IMR-90 (cell line): ENCODE data around the gene PELI1. TPM values are rescaled to one million over a fixed set of nuclear protein-coding genes. Genes with fewer than 3 reads are reported as not detected.

ENCODE experiments used
- ATAC-seq: fragments of 200-7000 bp; cut with Tn5 transposase; 2 replicates; pipeline ENCODE4 v1.9.1; 2020; ENCODE audit warnings: low read depth, mild to moderate bottlenecking, moderate library complexity
- BruUV-seq: library from RNA; stranded (reverse); fragments of 400-500 nt; replicated peaks from 2 replicates; lab custom pipeline; 2021; lab: Mats Ljungman, UMichigan
- CTCF ChIA-PET: fragments of 300-600 bp; formaldehyde crosslinking; extraction: SDS; loops from one replicate; lab custom pipeline; 2021; ENCODE audit warnings: antibody characterized with exemption; lab: Yijun Ruan, JAX
- POLR2A ChIA-PET: fragments of 300-600 bp; sonication (Branson Sonifier 250); formaldehyde crosslinking; loops from one replicate; lab custom pipeline; 2022; ENCODE audit warnings: antibody characterized with exemption; ENCODE audit not compliant: unreplicated experiment; lab: Charles Lee
- DNase-seq: peaks from one replicate; pipeline ENCODE4 v3.0.0; 2013
- H2AFZ ChIP-seq: replicated peaks from 2 replicates; pipeline ENCODE3; 2013; ENCODE audit warnings: low read length, mild to moderate bottlenecking; ENCODE audit not compliant: poor library complexity
- H2AK5ac ChIP-seq: 2 replicates; pipeline ENCODE4 v1.6.1; 2013; ENCODE audit warnings: low read depth, low read length, inconsistent platforms
- H2AK9ac ChIP-seq: replicated peaks from 2 replicates; pipeline ENCODE3; 2013; ENCODE audit warnings: mild to moderate bottlenecking, low read depth, low read length, moderate library complexity; ENCODE audit not compliant: poor library complexity
- H2BK120ac ChIP-seq: 2 replicates; pipeline ENCODE4 v1.6.1; 2013; ENCODE audit warnings: low read depth, low read length, inconsistent platforms
- H2BK15ac ChIP-seq: 3 replicates; pipeline ENCODE4 v1.6.1; 2013; ENCODE audit warnings: low read depth, low read length, inconsistent platforms
- H2BK20ac ChIP-seq: 2 replicates; pipeline ENCODE4 v1.6.1; 2013; ENCODE audit warnings: low read depth, mild to moderate bottlenecking, inconsistent platforms, low read length, moderate library complexity
- H2BK5ac ChIP-seq: 2 replicates; pipeline ENCODE4 v1.6.1; 2013; ENCODE audit warnings: mild to moderate bottlenecking, low read depth, low read length, inconsistent platforms; ENCODE audit not compliant: poor library complexity, severe bottlenecking
- H3K14ac ChIP-seq: replicated peaks from 2 replicates; pipeline ENCODE4 v1.6.1; 2013; ENCODE audit warnings: low read depth, low read length, inconsistent platforms
- H3K18ac ChIP-seq: 2 replicates; pipeline ENCODE4 v1.6.1; 2013; ENCODE audit warnings: low read depth, low read length, control low read depth
- H3K23ac ChIP-seq: 2 replicates; pipeline ENCODE4 v1.6.1; 2013; ENCODE audit warnings: low read depth, low read length, inconsistent platforms
- H3K27ac ChIP-seq: 2 replicates; pipeline ENCODE4 v1.5.1; 2013; ENCODE audit warnings: mild to moderate bottlenecking, control low read depth, low read length; ENCODE audit not compliant: insufficient read depth
- H3K27me3 ChIP-seq: 2 replicates; pipeline ENCODE4 v1.6.1; 2013; ENCODE audit warnings: low read length; ENCODE audit not compliant: control insufficient read depth, insufficient read depth
- H3K36me3 ChIP-seq: 2 replicates; pipeline ENCODE4 v1.6.1; 2013; ENCODE audit warnings: low read length, mixed read lengths; ENCODE audit not compliant: control insufficient read depth, insufficient read depth
- H3K4ac ChIP-seq: 2 replicates; pipeline ENCODE4 v1.6.1; 2013; ENCODE audit warnings: low read depth, low read length, inconsistent platforms
- H3K4me1 ChIP-seq: 2 replicates; pipeline ENCODE4 v1.6.1; 2013; ENCODE audit warnings: low read length, mixed read lengths; ENCODE audit not compliant: control insufficient read depth, insufficient read depth
- H3K4me2 ChIP-seq: 2 replicates; pipeline ENCODE4 v1.6.1; 2013; ENCODE audit warnings: low read depth, mild to moderate bottlenecking, control low read depth, low read length, moderate library complexity
- H3K4me3 ChIP-seq: 2 replicates; pipeline ENCODE4 v1.5.1; 2013; ENCODE audit warnings: low read depth, mild to moderate bottlenecking, control low read depth, low read length, moderate library complexity; ENCODE audit not compliant: insufficient read depth
- H3K56ac ChIP-seq: 2 replicates; pipeline ENCODE4 v1.6.1; 2013; ENCODE audit warnings: low read length, inconsistent platforms; ENCODE audit not compliant: insufficient read depth; ENCODE audit errors: extremely low read depth
- H3K79me1 ChIP-seq, 2 experiments: 2 replicates each; pipeline ENCODE4 v1.6.1; 2013; ENCODE audit warnings: low read length in 2 of 2, inconsistent platforms in 1 of 2, low read depth in 1 of 2
- H3K9ac ChIP-seq: 2 replicates; pipeline ENCODE4 v1.6.1; 2013; ENCODE audit warnings: low read depth, low read length, control low read depth
- H3K9me1 ChIP-seq: 2 replicates; pipeline ENCODE4 v1.6.1; 2013; ENCODE audit warnings: low read length, inconsistent platforms; ENCODE audit not compliant: insufficient read depth
- H3K9me3 ChIP-seq: 2 replicates; pipeline ENCODE4 v1.6.1; 2013; ENCODE audit warnings: low read length; ENCODE audit not compliant: control insufficient read depth, insufficient read depth
- H4K20me1 ChIP-seq: 2 replicates; pipeline ENCODE4 v1.6.1; 2013; ENCODE audit warnings: low read length, inconsistent platforms; ENCODE audit not compliant: insufficient read depth
- H4K5ac ChIP-seq: 2 replicates; pipeline ENCODE4 v1.6.1; 2013; ENCODE audit warnings: mild to moderate bottlenecking, low read depth, low read length, control low read depth
- H4K8ac ChIP-seq, 2 experiments: 2 replicates each; pipeline ENCODE4 v1.6.1; 2013; ENCODE audit warnings: low read depth in 2 of 2, low read length in 2 of 2, control low read depth in 1 of 2, inconsistent platforms in 1 of 2
- H4K91ac ChIP-seq: 2 replicates; pipeline ENCODE4 v1.6.1; 2013; ENCODE audit warnings: low read depth, low read length, inconsistent platforms; ENCODE audit not compliant: insufficient read depth
- BHLHE40 ChIP-seq: fragments of 150-350 bp; IDR thresholded peaks from 2 replicates; pipeline ENCODE4 v1.6.1; 2016; ENCODE audit warnings: mild to moderate bottlenecking, low read depth, low read length
- CEBPB ChIP-seq: IDR thresholded peaks from 2 replicates; pipeline ENCODE4 v1.6.1; 2012; ENCODE audit warnings: low read depth, low read length, improper control_type of control experiment
- CHD1 ChIP-seq: IDR thresholded peaks from 2 replicates; pipeline ENCODE4 v1.6.1; 2012; ENCODE audit warnings: low read depth, low read length, improper control_type of control experiment
- CTCF ChIP-seq: conservative IDR thresholded peaks from 2 replicates; pipeline ENCODE4 v1.5.1; 2012; ENCODE audit warnings: mild to moderate bottlenecking, low read depth, low read length, improper control_type of control experiment
- ELK1 ChIP-seq: fragments of 150-350 bp; IDR thresholded peaks from 2 replicates; pipeline ENCODE4 v1.6.1; 2016; ENCODE audit warnings: low read depth, mild to moderate bottlenecking, low read length, moderate library complexity, borderline replicate concordance
- FOS ChIP-seq: fragments of 150-350 bp; IDR thresholded peaks from 2 replicates; pipeline ENCODE4 v1.6.1; 2016; ENCODE audit warnings: low read depth, low read length
- MAFK ChIP-seq: IDR thresholded peaks from 2 replicates; pipeline ENCODE4 v1.6.1; 2012; ENCODE audit warnings: low read depth, low read length, improper control_type of control experiment
- MAZ ChIP-seq: IDR thresholded peaks from 2 replicates; pipeline ENCODE4 v1.6.1; 2012; ENCODE audit warnings: low read depth, mild to moderate bottlenecking, low read length, improper control_type of control experiment, moderate library complexity, borderline replicate concordance
- MXI1 ChIP-seq: IDR thresholded peaks from 2 replicates; pipeline ENCODE4 v1.6.1; 2012; ENCODE audit warnings: low read depth, mild to moderate bottlenecking, low read length, moderate library complexity, borderline replicate concordance
- POLR2A ChIP-seq: IDR thresholded peaks from 2 replicates; pipeline ENCODE4 v1.6.1; 2012; ENCODE audit warnings: mild to moderate bottlenecking, low read depth, low read length
- RAD21 ChIP-seq: IDR thresholded peaks from 2 replicates; pipeline ENCODE4 v1.6.1; 2012; ENCODE audit warnings: low read length, improper control_type of control experiment
- RCOR1 ChIP-seq: IDR thresholded peaks from 2 replicates; pipeline ENCODE4 v1.6.1; 2012; ENCODE audit warnings: mild to moderate bottlenecking, low read length, improper control_type of control experiment; ENCODE audit not compliant: insufficient replicate concordance
- RFX5 ChIP-seq: IDR thresholded peaks from 2 replicates; pipeline ENCODE4 v1.8.0; 2012; ENCODE audit warnings: low read depth, mild to moderate bottlenecking, low read length, moderate library complexity
- SMC3 ChIP-seq: fragments of 150-350 bp; IDR thresholded peaks from 2 replicates; pipeline ENCODE4 v1.6.1; 2016; ENCODE audit warnings: low read depth, mild to moderate bottlenecking, antibody characterized with exemption, low read length, moderate library complexity
- USF2 ChIP-seq: fragments of 150-350 bp; IDR thresholded peaks from 2 replicates; pipeline ENCODE4 v1.6.1; 2017; ENCODE audit warnings: mild to moderate bottlenecking, antibody characterized with exemption, low read length, low read depth
- WGBS, 2 experiments: methylation state at CpG; one replicate each; pipeline versions ENCODE4 v1.1.5 to v1.1.7; 2013; ENCODE audit warnings: missing lambda C conversion rate in 2 of 2; ENCODE audit not compliant: insufficient read length in 1 of 2; ENCODE audit errors: extremely low coverage in 2 of 2; 5-methylcytosine and 5-hydroxymethylcytosine counted together
- dilution Hi-C: fragments of 300-500 bp; cut with HindIII; formaldehyde crosslinking; loops from one replicate; pipeline ENCODE4 v1.14.3; 2018; ENCODE audit warnings: low sequenced_read_pairs; ENCODE audit not compliant: unreplicated experiment
- in situ Hi-C: fragments of 300-500 bp; cut with MboI; formaldehyde crosslinking; loops from 3 replicates; pipeline ENCODE4 v1.14.3; 2019; ENCODE audit warnings: low sequenced_read_pairs, inconsistent platforms, mixed read lengths
- intact Hi-C: fragments of 100-400 bp; cut with micrococcal nuclease; formaldehyde crosslinking; loops from 2 replicates; pipeline ENCODE4 v1.10.0; 2022
- polyA plus RNA-seq, 3 experiments: library from polyadenylated mRNA; depleted of rRNA; stranded (reverse); fragments of >200 nt; gene quantifications; 2 replicates each; pipeline ENCODE4 v1.2.3, GENCODE V29; 2012; ENCODE audit warnings: low replicate concordance in 1 of 3
- total RNA-seq: library from RNA; depleted of rRNA; stranded (reverse); fragments of >200 nt; gene quantifications from 2 replicates; pipeline ENCODE4 v1.2.3, GENCODE V29; 2012

The PELI1 gene
- total and polyA plus RNA-seq, 2 of the 4 experiments (the other 2 are of a cell fraction): 2.2 to 2.5 TPM

GRCh38 chr2:64141674-64142405 is 2.4 kb downstream of the PELI1 start:
- no peak overlapping the region for H3K4me3 ChIP-seq
- H3K4me1 ChIP-seq: no peaks in the 10 kb centered on the region
- H4K20me1 ChIP-seq: no peaks in the 10 kb centered on the region
- H3K14ac ChIP-seq: no peak overlapping the region
- H4K8ac ChIP-seq: no peak overlapping the region
- no peak overlapping the region for H4K5ac ChIP-seq
- H2BK120ac ChIP-seq: no peak overlapping the region
- no peak overlapping the region for H3K18ac ChIP-seq
- ATAC-seq (no peak), DNase-seq (peak; percentile 28)
- dilution Hi-C loops: no loop called here
- no TSS peak for BruUV-seq
- no CpG with 5 or more reads among the region's 2 CpGs for WGBS, 2 experiments
- no peak overlapping the region for H2AK9ac ChIP-seq
- no peaks in the 10 kb centered on the region for H3K9me3 ChIP-seq
- ChIA-PET POLR2A (no interaction called here), CTCF (no interaction called here)
- peaks cover 2% of the 10 kb centered on the region for H3K27me3 ChIP-seq
- H2BK20ac ChIP-seq: no peak overlapping the region
- in situ Hi-C loops: no loop called here
- no peak overlapping the region for H2BK5ac ChIP-seq
- no peak overlapping the region for H2AFZ ChIP-seq
- H3K4me2 ChIP-seq: peak overlapping the region; percentile 71
- intact Hi-C loops: loop anchor here (5.0 to 10.0 kb wide), 3 partner anchors 170 to 723 kb away; no protein-coding TSS in a partner anchor
- no peak overlapping the region for H3K27ac ChIP-seq
- peaks cover 0 to 6% of the 10 kb centered on the region in 2 experiments; a peak in 1 of 4 replicates for H3K79me1 ChIP-seq
- no peak overlapping the region for H2AK5ac ChIP-seq
- no peak overlapping the region for H4K91ac ChIP-seq
- no peaks in the 10 kb centered on the region for H3K36me3 ChIP-seq
- peaks cover 3% of the 10 kb centered on the region; the same call in 1 of the 2 replicates for H3K9me1 ChIP-seq
- no peak overlapping the region for H3K56ac ChIP-seq
- no peak overlapping the region for H3K4ac ChIP-seq
- no peak overlapping the region for H2BK15ac ChIP-seq
- H3K23ac ChIP-seq: 0 out of 2 replicates have a peak overlapping the region, but pooled peaks have one; percentile 13
- no peak overlapping the region for H3K9ac ChIP-seq
- TF ChIP-seq SMC3 (no peak), CTCF (no peak), BHLHE40 (no peak), FOS (no peak), RAD21 (no peak), CHD1 (no peak), MAZ (no peak), POLR2A (no peak), RFX5 (no peak), CEBPB (no peak), ELK1 (no peak), USF2 (no peak), MAFK (no peak), MXI1 (no peak), RCOR1 (no peak)
